GM19328 (cell line): ENCODE data around the gene PYCARD.
"Not testable (repeated sequence)": the region's sequence is repeated elsewhere in the genome, so short reads cannot be mapped to it uniquely, and the experiment has no call there.

Experiments used
- ATAC-seq: cut with Tn5 transposase; IDR thresholded peaks from one replicate; pipeline ENCODE4 v1.9.1; 2021; ENCODE audit warnings: mild to moderate bottlenecking, moderate library complexity; ENCODE audit not compliant: unreplicated experiment

The PYCARD gene

GRCh38 chr16:31191697-31192428, 10.7 kb downstream of the PYCARD start:
- no peak for ATAC-seq

- no peak for ATAC-seq
Measured at GRCh38 chr16:31190818-31191444, 11.6 kb downstream of the PYCARD start.

GRCh38 chr16:31190061-31190460, 12.5 kb downstream of the PYCARD start:
- no peak for ATAC-seq

- ATAC-seq, result no peak
Measured at GRCh38 chr16:31189412-31189778, 13.2 kb downstream of the PYCARD start.

- ATAC-seq, result no peak
Measured at GRCh38 chr16:31188450-31189411, 13.8 kb downstream of the PYCARD start.

- ATAC-seq, result no peak
Measured at GRCh38 chr16:31187808-31188189, 14.8 kb downstream of the PYCARD start.

- ATAC-seq, result no peak
Measured at GRCh38 chr16:31186930-31187807, 15.4 kb downstream of the PYCARD start.

GRCh38 chr16:31186176-31186575, 16.4 kb downstream of the PYCARD start:
- ATAC-seq, result no peak

GRCh38 chr16:31185339-31185738, 17.2 kb downstream of the PYCARD start:
- no peak for ATAC-seq

GRCh38 chr16:31184888-31185287, 17.7 kb downstream of the PYCARD start:
- no peak for ATAC-seq

GRCh38 chr16:31183432-31184428, 18.8 kb downstream of the PYCARD start:
- ATAC-seq, result no peak

GRCh38 chr16:31182391-31182790, 20.2 kb downstream of the PYCARD start:
- ATAC-seq, result no peak

GRCh38 chr16:31181102-31181830, 21.3 kb downstream of the PYCARD start:
- no peak for ATAC-seq

GRCh38 chr16:31179747-31180459, 22.7 kb downstream of the PYCARD start, which contains the start of gene FUS:
TSS of gene FUS (plus strand) at chr16:31180139. CDS start at chr16:31180215, 76 bp downstream.
- peak; percentile 52 for ATAC-seq

GRCh38 chr16:31179219-31179746, 23.3 kb downstream of the PYCARD start:
- no peak for ATAC-seq

GRCh38 chr16:31177136-31177535, 25.4 kb downstream of the PYCARD start:
- no peak for ATAC-seq

- not testable (repeated sequence) for ATAC-seq
Measured at GRCh38 chr16:31170048-31170447, 32.5 kb downstream of the PYCARD start.

GRCh38 chr16:31168848-31169247, 33.7 kb downstream of the PYCARD start:
- ATAC-seq, result no peak
